ENCODE results near the gene KRTAP10-2. TPM values are rescaled to one million over a fixed set of nuclear protein-coding genes. Genes with fewer than 3 reads are reported as not detected.

The KRTAP10-2 gene
- total and polyA plus RNA-seq, 3 donors from 2014 or later, result not detected

- WGBS, 2 donors, result 87 to 96% methylated on average over 5 to 21 of the region's 22 CpGs
- no peak for DNase-seq
- Histone ChIP-seq H3K36me3 (ENCODE audit: low read depth, missing control alignments) (no peaks in the 10 kb centered on the region), H3K4me1 (no peaks in the 10 kb centered on the region), H3K27ac (no peak overlapping the region), H3K9me3 (no peaks in the 10 kb centered on the region), H3K4me3 (no peak overlapping the region), H3K27me3 (no peaks in the 10 kb centered on the region)
- no peak for TF ChIP-seq POLR2A (IDR thresholded peaks at IDR 0.05)
- TF ChIP-seq, protein P1, sequence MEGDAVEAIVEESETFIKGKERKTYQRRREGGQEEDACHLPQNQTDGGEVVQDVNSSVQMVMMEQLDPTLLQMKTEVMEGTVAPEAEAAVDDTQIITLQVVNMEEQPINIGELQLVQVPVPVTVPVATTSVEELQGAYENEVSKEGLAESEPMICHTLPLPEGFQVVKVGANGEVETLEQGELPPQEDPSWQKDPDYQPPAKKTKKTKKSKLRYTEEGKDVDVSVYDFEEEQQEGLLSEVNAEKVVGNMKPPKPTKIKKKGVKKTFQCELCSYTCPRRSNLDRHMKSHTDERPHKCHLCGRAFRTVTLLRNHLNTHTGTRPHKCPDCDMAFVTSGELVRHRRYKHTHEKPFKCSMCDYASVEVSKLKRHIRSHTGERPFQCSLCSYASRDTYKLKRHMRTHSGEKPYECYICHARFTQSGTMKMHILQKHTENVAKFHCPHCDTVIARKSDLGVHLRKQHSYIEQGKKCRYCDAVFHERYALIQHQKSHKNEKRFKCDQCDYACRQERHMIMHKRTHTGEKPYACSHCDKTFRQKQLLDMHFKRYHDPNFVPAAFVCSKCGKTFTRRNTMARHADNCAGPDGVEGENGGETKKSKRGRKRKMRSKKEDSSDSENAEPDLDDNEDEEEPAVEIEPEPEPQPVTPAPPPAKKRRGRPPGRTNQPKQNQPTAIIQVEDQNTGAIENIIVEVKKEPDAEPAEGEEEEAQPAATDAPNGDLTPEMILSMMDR (IDR thresholded peaks at IDR 0.05), result no peak
- intact Hi-C loops (cut with DNase I; ENCODE audit: low total_unique reads), result no loop called here
Measured at GRCh38 chr21:44521301-44521927, 29.9 kb downstream of the KRTAP10-2 start.

DNA sequence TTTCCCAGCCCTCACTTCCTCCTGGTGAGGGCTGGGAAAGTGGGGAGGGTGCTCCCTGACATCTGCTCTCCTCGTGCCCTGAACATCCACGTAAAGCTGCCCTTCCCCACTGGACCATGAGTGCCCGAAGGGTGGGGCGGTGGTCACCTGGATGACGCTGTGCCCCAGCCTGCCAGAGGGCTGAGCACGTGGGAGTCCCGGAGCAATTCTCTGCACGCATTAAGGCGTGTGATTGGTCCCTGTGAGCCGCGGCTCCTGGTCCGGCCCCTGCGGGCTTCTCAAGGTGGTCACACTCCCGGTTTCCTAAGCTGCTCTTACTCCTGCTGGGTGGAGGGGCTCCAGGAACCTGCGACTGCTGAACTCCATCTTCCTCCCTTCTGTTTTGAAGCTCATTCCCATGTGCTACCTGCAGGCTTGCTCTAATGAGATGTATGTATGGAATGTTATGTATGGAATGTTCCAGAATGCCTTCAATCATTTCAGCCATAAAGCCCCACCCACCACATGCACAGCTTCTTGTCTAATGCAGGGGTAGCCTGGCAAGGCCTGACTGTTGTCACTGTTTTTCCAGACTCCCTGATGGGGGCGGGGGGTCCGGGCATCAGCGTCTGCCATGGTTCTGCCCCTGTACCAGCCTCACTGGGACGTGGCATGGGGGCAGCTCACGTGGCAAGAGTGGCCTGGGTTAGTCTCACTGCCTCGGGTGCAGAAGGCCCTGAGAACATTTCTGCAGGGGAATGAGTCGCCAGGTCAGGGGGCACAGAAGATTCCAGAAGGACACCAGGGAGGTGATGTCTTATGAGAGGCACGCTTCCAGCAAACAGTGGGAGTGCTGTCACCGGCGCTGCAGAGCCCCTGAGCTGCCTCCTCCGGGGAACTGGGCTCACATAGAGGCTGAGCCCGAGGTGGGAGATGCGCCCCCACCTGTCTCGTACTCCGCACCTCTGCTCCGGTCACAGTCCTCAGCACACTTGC lies 30.7 kb downstream of the KRTAP10-2 start:
- H3K36me3 ChIP-seq (ENCODE audit: low read depth, missing control alignments), result no peaks in the 10 kb centered on the region
- no peaks in the 10 kb centered on the region for H3K9me3 ChIP-seq
- TF ChIP-seq, protein P1 (IDR thresholded peaks at IDR 0.05), result no peak
- TF ChIP-seq POLR2A (IDR thresholded peaks at IDR 0.05), result no peak
- 85 to 92% methylated on average over 14 to 25 of the region's 31 CpGs for WGBS, 2 donors
- no peaks in the 10 kb centered on the region for H3K4me1 ChIP-seq
- H3K4me3 ChIP-seq, result no peak overlapping the region
- intact Hi-C loops (cut with DNase I; ENCODE audit: low total_unique reads), result no loop called here
- H3K27me3 ChIP-seq, result no peaks in the 10 kb centered on the region
- no peak for DNase-seq
- no peak overlapping the region for H3K27ac ChIP-seq

DNA sequence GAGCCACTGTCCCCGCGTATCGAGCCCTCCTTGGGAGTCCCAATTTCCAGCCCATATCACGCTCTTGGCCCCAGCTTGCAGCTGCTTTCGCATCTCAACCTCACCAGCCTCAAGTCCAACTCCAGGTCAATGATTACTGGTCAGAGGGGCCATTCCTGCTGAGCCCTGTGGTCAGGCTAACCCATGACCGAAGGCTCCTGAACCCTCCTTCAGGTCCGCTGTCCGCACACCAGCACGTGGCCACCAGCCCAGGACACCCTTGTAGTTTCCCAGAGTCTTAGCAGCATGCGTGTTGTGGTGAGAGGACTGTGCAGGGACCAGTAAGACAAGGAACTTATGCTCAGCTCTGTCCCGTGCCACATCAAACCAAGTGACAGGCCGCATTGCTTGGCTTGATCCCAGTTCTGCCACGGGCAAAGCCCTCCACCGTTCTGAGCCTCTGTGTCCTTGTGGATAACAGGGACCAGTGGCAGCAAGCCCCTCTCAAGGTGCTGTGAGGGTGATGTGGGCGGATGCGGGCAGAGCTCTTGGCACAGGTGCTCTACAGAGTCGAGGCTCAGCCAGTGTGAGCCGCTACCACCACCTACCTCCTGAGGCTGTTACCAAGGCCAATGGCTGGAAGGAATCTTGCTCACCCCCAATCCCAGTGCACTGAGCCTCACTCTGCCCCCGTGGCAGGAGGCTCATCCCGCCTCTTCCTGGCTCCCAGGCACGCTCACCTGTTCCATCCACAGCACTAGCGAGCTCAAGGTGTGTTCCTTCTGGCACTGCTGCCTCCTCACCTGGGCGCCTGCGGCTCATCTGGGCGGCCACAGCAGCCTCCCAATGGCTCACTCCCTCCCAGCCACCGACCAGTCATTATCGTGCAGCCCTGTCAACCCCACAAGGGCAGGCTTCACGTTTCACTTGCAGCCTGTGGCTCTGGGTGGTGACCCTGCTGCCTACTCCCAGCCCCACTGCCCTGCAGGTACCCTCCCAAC lies 31.7 kb downstream of the KRTAP10-2 start:
- intact Hi-C loops (cut with DNase I; ENCODE audit: low total_unique reads), result loop anchor here (10.0 kb wide), 1 partner anchor 275 kb away; no protein-coding TSS in a partner anchor
- no peak overlapping the region for H3K4me3 ChIP-seq
- no peak for TF ChIP-seq POLR2A (IDR thresholded peaks at IDR 0.05)
- TF ChIP-seq, protein P1 (IDR thresholded peaks at IDR 0.05), result no peak
- no peaks in the 10 kb centered on the region for H3K4me1 ChIP-seq
- no peak for DNase-seq
- H3K27ac ChIP-seq, result no peak overlapping the region
- H3K27me3 ChIP-seq, result no peaks in the 10 kb centered on the region
- 91 to 92% methylated on average over 15 to 28 of the region's 28 CpGs for WGBS, 2 donors
- no peaks in the 10 kb centered on the region for H3K9me3 ChIP-seq
- no peaks in the 10 kb centered on the region for H3K36me3 ChIP-seq (ENCODE audit: low read depth, missing control alignments)

- no peak for TF ChIP-seq POLR2A (IDR thresholded peaks at IDR 0.05)
- TF ChIP-seq, protein P1 (IDR thresholded peaks at IDR 0.05), result no peak
- H3K4me1 ChIP-seq, result no peaks in the 10 kb centered on the region
- no peaks in the 10 kb centered on the region for H3K9me3 ChIP-seq
- no peak for DNase-seq
- WGBS, 2 donors, result 67 to 75% methylated on average over 12 of the region's 12 CpGs
- no peaks in the 10 kb centered on the region for H3K36me3 ChIP-seq (ENCODE audit: low read depth, missing control alignments)
- intact Hi-C loops (cut with DNase I; ENCODE audit: low total_unique reads), result loop anchor here (10.0 kb wide), 1 partner anchor 276 kb away; no protein-coding TSS in a partner anchor
- no peaks in the 10 kb centered on the region for H3K27me3 ChIP-seq
- no peak overlapping the region for H3K4me3 ChIP-seq
- H3K27ac ChIP-seq, result no peak overlapping the region
Measured at GRCh38 chr21:44518686-44519085, 32.6 kb downstream of the KRTAP10-2 start.
